Upper lobe of right lung (tissue), 1 donor: ENCODE data around the gene PRKG1. TPM values are rescaled to one million over a fixed set of nuclear protein-coding genes. Genes with fewer than 3 reads are reported as not detected.

Experiments
- ATAC-seq: fragments of 200-7000 bp; cut with Tn5 transposase; one replicate; pipeline ENCODE4 v1.9.1; 2020; ENCODE audit warnings: mild to moderate bottlenecking, moderate library complexity
- DNase-seq: peaks from one replicate; pipeline ENCODE4 v3.0.0-alpha.2; 2020
- H3K27ac ChIP-seq: fragments of 200-600 bp; one replicate; pipeline ENCODE4 v1.8.0; 2022
- H3K27me3 ChIP-seq: fragments of 200-600 bp; one replicate; pipeline ENCODE4 v1.8.0; 2022; ENCODE audit warnings: mild to moderate bottlenecking
- H3K36me3 ChIP-seq: fragments of 200-600 bp; one replicate; pipeline ENCODE4 v1.8.0; 2022
- H3K4me1 ChIP-seq: fragments of 200-600 bp; one replicate; pipeline ENCODE4 v1.8.0; 2022
- H3K4me3 ChIP-seq: fragments of 200-600 bp; one replicate; pipeline ENCODE4 v1.8.0; 2022; ENCODE audit warnings: mild to moderate bottlenecking
- H3K9me3 ChIP-seq: fragments of 200-600 bp; one replicate; pipeline ENCODE4 v1.8.0; 2022
- CTCF ChIP-seq: fragments of 200-600 bp; IDR thresholded peaks from one replicate; pipeline ENCODE4 v1.8.0; 2022; ENCODE audit warnings: antibody characterized with exemption
- intact Hi-C: fragments of 100-400 bp; cut with DNase I; formaldehyde crosslinking; loops from one replicate; pipeline ENCODE4 v1.11.0; 2022
- total RNA-seq: library from RNA; stranded (reverse); fragmentation: NEBNext Ultra II Directional; extraction: Animal tissue kit (Norgen Biotek cat#: 25700); gene quantifications from one replicate; pipeline ENCODE4 v1.2.1, GENCODE V29; 2021
- donor health status: DM: no; HTN: yes; CAD: no; lungs with severe emphysema.

Gene PRKG1
- total RNA-seq, 1 donor from 2014 or later: 30.0 TPM

- H3K4me3 ChIP-seq: no peak overlapping the region
- H3K36me3 ChIP-seq: no peaks in the 10 kb centered on the region
- H3K4me1 ChIP-seq: peaks cover 3% of the 10 kb centered on the region
- ATAC-seq (no peak), DNase-seq (no peak)
- intact Hi-C loops: no loop called here
- no peak for TF ChIP-seq CTCF
- H3K27me3 ChIP-seq: no peaks in the 10 kb centered on the region
- no peak overlapping the region for H3K27ac ChIP-seq
- H3K9me3 ChIP-seq: no peaks in the 10 kb centered on the region
Observed at GRCh38 chr10:52257692-52258075, 1183.4 kb downstream of the PRKG1 start.

GRCh38 chr10:52258799-52259425 is 1184.6 kb downstream of the PRKG1 start:
- no peak for ATAC-seq
- intact Hi-C loops: no loop called here
- no peak overlapping the region for H3K4me3 ChIP-seq
- H3K4me1 ChIP-seq: peaks cover 3% of the 10 kb centered on the region
- H3K27me3 ChIP-seq: no peaks in the 10 kb centered on the region
- TF ChIP-seq CTCF: no peak
- no peaks in the 10 kb centered on the region for H3K36me3 ChIP-seq
- no peak for DNase-seq
- H3K9me3 ChIP-seq: no peaks in the 10 kb centered on the region
- no peak overlapping the region for H3K27ac ChIP-seq

GRCh38 chr10:52259426-52259812 is 1185.1 kb downstream of the PRKG1 start:
- DNase-seq (no peak), ATAC-seq (no peak)
- H3K4me1 ChIP-seq: peaks cover 3% of the 10 kb centered on the region
- H3K36me3 ChIP-seq: no peaks in the 10 kb centered on the region
- no peak overlapping the region for H3K4me3 ChIP-seq
- H3K27me3 ChIP-seq: no peaks in the 10 kb centered on the region
- H3K9me3 ChIP-seq: no peaks in the 10 kb centered on the region
- H3K27ac ChIP-seq: no peak overlapping the region
- intact Hi-C loops: no loop called here
- TF ChIP-seq CTCF: no peak

- Histone ChIP-seq H3K27me3 (no peaks in the 10 kb centered on the region), H3K36me3 (no peaks in the 10 kb centered on the region), H3K9me3 (no peaks in the 10 kb centered on the region), H3K27ac (no peak overlapping the region), H3K4me1 (peaks cover 3% of the 10 kb centered on the region), H3K4me3 (no peak overlapping the region)
- intact Hi-C loops: no loop called here
- TF ChIP-seq CTCF: no peak
- ATAC-seq (no peak), DNase-seq (no peak)
Observed at GRCh38 chr10:52261362-52261761, 1187.1 kb downstream of the PRKG1 start.

- no peak overlapping the region for H3K4me3 ChIP-seq
- no peak for TF ChIP-seq CTCF
- no peaks in the 10 kb centered on the region for H3K36me3 ChIP-seq
- no peak overlapping the region for H3K27ac ChIP-seq
- no peaks in the 10 kb centered on the region for H3K27me3 ChIP-seq
- no peaks in the 10 kb centered on the region for H3K9me3 ChIP-seq
- no peak for DNase-seq
- intact Hi-C loops: no loop called here
- ATAC-seq: no peak
- H3K4me1 ChIP-seq: no peaks in the 10 kb centered on the region
Observed at GRCh38 chr10:52265131-52265926, 1191.0 kb downstream of the PRKG1 start.
